HUES6 (cell line): ENCODE measurements around the gene ARMC9.
A peak's percentile ranks its signal among the peaks of the same experiment; 100 is the strongest.

Experiments used
- H3K27ac ChIP-seq: 2 replicates; pipeline ENCODE4 v1.7.0; 2013; ENCODE audit warnings: low read depth, mild to moderate bottlenecking, low read length, inconsistent platforms
- H3K27me3 ChIP-seq: 2 replicates; pipeline ENCODE4 v1.6.1; 2013; ENCODE audit warnings: low read length; ENCODE audit not compliant: control insufficient read depth, insufficient read depth
- H3K36me3 ChIP-seq: 2 replicates; pipeline ENCODE4 v1.6.1; 2013; ENCODE audit warnings: low read length; ENCODE audit not compliant: control insufficient read depth, insufficient read depth
- H3K4me1 ChIP-seq: 2 replicates; pipeline ENCODE4 v1.6.1; 2013; ENCODE audit warnings: low read length; ENCODE audit not compliant: control insufficient read depth, insufficient read depth
- H3K4me3 ChIP-seq: 2 replicates; pipeline ENCODE4 v1.5.1; 2013; ENCODE audit warnings: low read depth, low read length
- H3K9ac ChIP-seq: one replicate; pipeline ENCODE4 v1.6.1; 2013; ENCODE audit warnings: mild to moderate bottlenecking, low read length
- H3K9me3 ChIP-seq: 2 replicates; pipeline ENCODE4 v1.6.1; 2013; ENCODE audit warnings: low read depth, low read length; ENCODE audit not compliant: control insufficient read depth, insufficient read depth

ARMC9 gene

GRCh38 chr2:231223458-231223976 lies 25.1 kb downstream of the ARMC9 start:
- H3K27me3 ChIP-seq: no peaks in the 10 kb centered on the region
- H3K9me3 ChIP-seq: no peaks in the 10 kb centered on the region
- H3K27ac ChIP-seq: no peak overlapping the region
- no peak overlapping the region for H3K9ac ChIP-seq
- peaks cover 50% of the 10 kb centered on the region for H3K36me3 ChIP-seq
- H3K4me3 ChIP-seq: no peak overlapping the region
- H3K4me1 ChIP-seq: peaks cover 11% of the 10 kb centered on the region

DNA sequence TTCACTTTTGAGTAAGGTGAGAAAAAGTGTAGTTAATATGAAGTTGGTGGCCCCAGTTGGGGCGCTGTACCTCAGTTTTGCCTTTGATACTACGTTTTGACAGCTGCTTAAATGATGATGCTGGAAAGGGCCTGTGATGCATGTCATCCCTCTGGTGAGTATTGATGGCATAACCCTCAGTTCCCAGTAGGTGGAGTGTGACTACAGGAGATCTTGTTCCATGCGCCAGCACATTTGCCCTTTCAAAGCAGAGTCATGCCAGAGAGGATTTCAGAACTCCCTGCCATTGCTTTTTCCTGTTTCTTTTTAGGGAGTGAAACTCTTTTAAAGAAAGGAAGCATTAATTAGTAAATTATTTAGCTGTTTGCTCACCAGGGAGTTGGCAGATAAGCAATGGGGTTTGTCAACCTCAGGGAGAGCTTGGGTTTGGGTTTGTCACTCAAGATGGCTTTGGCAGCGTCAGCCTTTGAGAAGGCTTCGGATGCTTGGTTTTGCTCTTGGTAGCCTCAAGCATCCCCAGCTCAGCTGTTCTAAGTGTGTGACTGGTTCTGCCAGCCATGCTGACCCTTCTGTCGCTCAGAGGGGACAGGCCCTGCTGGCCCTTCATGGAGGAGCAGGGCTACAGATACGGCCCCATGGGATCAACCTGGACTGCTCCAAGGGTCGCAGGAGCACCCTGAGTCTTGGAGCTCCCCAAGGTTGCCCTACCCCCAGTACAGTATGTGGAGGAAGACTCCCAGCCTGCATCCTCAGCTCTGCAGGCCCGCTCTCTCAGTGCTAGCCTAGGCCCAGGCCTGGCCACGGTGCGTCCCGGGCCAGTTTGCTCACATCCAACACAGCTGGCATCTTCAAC lies 29.1 kb downstream of the ARMC9 start:
- Histone ChIP-seq H3K4me3 (no peak overlapping the region), H3K27ac (no peak overlapping the region), H3K4me1 (peaks cover 20% of the 10 kb centered on the region), H3K36me3 (peaks cover 30% of the 10 kb centered on the region), H3K9me3 (no peaks in the 10 kb centered on the region), H3K9ac (no peak overlapping the region), H3K27me3 (no peaks in the 10 kb centered on the region)

DNA sequence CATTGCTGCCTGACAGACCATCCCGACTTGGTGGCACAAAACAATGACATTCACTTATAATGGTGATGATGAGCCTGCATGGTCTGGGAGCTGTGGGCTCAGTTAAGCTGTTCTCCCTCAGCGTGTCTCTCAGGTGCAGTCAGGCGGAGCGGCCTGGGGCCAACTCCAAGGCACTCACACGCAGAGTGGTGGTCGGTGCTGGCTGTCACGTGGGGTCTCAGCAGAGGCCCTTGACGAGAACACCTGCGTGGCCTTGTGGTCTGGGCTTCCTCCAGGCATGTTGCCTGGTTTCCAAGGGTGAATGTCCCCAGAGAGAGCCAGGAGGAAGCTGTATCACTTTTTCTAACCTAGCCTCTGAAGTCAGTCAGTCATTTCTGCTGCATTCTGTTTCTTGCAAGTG lies 29.8 kb downstream of the ARMC9 start:
- Histone ChIP-seq H3K27ac (0 out of 2 replicates have a peak overlapping the region, but pooled peaks have one; percentile 59), H3K27me3 (no peaks in the 10 kb centered on the region), H3K9ac (no peak overlapping the region), H3K9me3 (no peaks in the 10 kb centered on the region), H3K4me1 (peaks cover 20% of the 10 kb centered on the region), H3K4me3 (no peak overlapping the region), H3K36me3 (peaks cover 23% of the 10 kb centered on the region)

DNA sequence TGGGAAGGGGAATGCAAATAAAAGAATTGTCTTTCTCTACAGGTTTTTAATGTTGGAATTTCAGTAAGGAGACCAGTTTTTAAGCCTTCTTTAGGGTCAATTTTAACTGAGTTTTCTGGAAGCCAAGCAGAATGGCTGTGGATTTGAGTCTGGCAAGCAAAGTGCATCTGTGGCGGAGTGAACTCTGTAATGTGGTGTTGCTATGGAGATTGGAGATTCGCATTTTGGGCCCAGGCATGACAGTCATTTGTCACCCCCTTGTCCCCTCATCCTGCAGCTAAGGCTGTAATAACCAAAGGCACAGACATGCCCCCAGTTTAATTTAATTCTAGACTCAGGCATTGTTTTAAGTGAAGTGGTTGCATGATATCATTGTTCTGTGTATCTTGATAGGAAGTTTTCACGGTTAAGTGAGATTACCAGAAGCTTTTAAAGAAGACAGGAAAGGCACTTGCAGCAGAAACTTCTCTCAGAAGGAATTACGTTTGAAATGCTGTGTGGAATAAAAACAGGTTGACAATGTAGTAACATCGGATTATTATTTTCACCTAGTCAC lies 30.6 kb downstream of the ARMC9 start:
- no peaks in the 10 kb centered on the region for H3K9me3 ChIP-seq
- peaks cover 20% of the 10 kb centered on the region for H3K4me1 ChIP-seq
- H3K27me3 ChIP-seq: no peaks in the 10 kb centered on the region
- peak overlapping the region; percentile 10 for H3K9ac ChIP-seq
- H3K27ac ChIP-seq: peak overlapping the region; percentile 59
- no peak overlapping the region for H3K4me3 ChIP-seq
- peaks cover 18% of the 10 kb centered on the region for H3K36me3 ChIP-seq

DNA sequence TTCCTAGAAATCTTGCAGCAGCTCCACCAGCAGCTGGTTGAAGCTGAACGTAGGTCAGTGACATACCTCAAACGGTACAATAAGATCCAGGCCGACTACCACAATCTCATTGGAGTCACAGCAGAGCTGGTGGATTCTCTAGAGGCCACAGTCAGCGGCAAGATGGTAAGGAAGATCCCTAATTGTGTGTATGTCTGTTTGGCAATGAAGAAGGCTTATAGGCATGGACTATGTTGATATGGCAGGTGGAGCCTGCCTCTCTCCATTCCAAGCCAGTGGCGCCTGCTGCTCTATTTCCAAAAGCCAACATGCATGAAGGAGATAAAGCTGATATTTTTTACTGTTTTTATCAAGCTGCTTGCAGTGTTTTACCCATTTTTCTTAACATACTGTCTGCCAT lies 36.8 kb downstream of the ARMC9 start:
- Histone ChIP-seq H3K9me3 (no peaks in the 10 kb centered on the region), H3K9ac (no peak overlapping the region), H3K4me1 (no peaks in the 10 kb centered on the region), H3K4me3 (no peak overlapping the region), H3K36me3 (peaks cover 28% of the 10 kb centered on the region), H3K27ac (no peak overlapping the region), H3K27me3 (no peaks in the 10 kb centered on the region)

DNA sequence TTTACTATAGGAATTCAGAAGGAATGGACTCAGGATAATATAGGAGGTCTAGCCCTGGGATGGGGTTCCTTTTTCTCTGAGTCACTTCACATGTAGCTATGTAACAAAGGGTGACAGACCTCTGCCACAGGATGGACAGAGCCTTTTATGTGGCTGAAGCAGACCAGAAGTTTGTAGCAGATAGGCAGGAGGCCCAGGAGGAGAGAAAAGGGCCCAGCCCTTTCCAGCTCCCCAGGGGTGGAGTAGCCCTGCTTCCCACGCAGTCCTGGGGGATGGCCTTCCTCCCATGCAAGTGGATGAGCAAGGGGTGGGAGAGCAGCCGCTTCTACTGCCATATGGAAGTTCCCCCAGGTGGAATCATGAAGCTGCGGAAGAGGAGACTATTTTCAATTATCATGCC lies 40.3 kb downstream of the ARMC9 start:
- no peaks in the 10 kb centered on the region for H3K4me1 ChIP-seq
- H3K36me3 ChIP-seq: peaks cover 38% of the 10 kb centered on the region
- H3K9ac ChIP-seq: no peak overlapping the region
- no peak overlapping the region for H3K4me3 ChIP-seq
- no peak overlapping the region for H3K27ac ChIP-seq
- no peaks in the 10 kb centered on the region for H3K27me3 ChIP-seq
- H3K9me3 ChIP-seq: no peaks in the 10 kb centered on the region

GRCh38 chr2:231239751-231240150 lies 41.3 kb downstream of the ARMC9 start:
- Histone ChIP-seq H3K9me3 (no peaks in the 10 kb centered on the region), H3K27ac (no peak overlapping the region), H3K36me3 (peaks cover 38% of the 10 kb centered on the region), H3K27me3 (no peaks in the 10 kb centered on the region), H3K9ac (no peak overlapping the region), H3K4me3 (no peak overlapping the region), H3K4me1 (no peaks in the 10 kb centered on the region)

GRCh38 chr2:231241755-231242507 lies 43.5 kb downstream of the ARMC9 start:
- H3K9me3 ChIP-seq: no peaks in the 10 kb centered on the region
- H3K4me3 ChIP-seq: no peak overlapping the region
- H3K9ac ChIP-seq: no peak overlapping the region
- no peaks in the 10 kb centered on the region for H3K27me3 ChIP-seq
- H3K4me1 ChIP-seq: no peaks in the 10 kb centered on the region
- peaks cover 29% of the 10 kb centered on the region for H3K36me3 ChIP-seq
- H3K27ac ChIP-seq: no peak overlapping the region

DNA sequence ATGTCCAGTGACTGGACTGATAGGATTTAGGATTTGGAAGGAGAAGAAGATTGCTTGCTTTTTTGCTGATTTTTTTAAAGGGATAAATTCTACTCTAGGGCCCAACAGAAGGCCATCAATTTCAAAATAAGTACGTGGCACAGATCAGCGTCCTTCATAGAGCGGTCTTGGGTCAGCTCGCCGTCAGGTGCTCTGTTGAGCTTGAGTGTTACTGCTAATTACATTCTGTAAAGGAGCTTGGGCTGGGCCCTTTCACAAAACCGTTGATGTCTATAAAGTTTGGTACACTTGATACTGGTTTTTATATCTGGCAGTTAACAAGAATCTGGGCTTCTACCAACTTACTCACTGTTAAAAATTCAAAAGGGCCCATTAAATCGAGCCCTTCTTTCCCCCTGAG lies 45.4 kb downstream of the ARMC9 start:
- Histone ChIP-seq H3K9ac (no peak overlapping the region), H3K36me3 (peaks cover 26% of the 10 kb centered on the region), H3K9me3 (no peaks in the 10 kb centered on the region), H3K27ac (no peak overlapping the region), H3K27me3 (no peaks in the 10 kb centered on the region), H3K4me3 (no peak overlapping the region), H3K4me1 (no peaks in the 10 kb centered on the region)

- no peaks in the 10 kb centered on the region for H3K27me3 ChIP-seq
- H3K9me3 ChIP-seq: no peaks in the 10 kb centered on the region
- no peak overlapping the region for H3K9ac ChIP-seq
- H3K36me3 ChIP-seq: peaks cover 19% of the 10 kb centered on the region
- H3K27ac ChIP-seq: no peak overlapping the region
- H3K4me1 ChIP-seq: no peaks in the 10 kb centered on the region
- no peak overlapping the region for H3K4me3 ChIP-seq
Measured at GRCh38 chr2:231244382-231245248, 46.2 kb downstream of the ARMC9 start.
